DMS53 treated with DMSO at 0.1 percent for 48 hours (cell line): ENCODE results near the gene INTS4.
"Not testable (repeated sequence)": the region's sequence is repeated elsewhere in the genome, so short reads cannot be mapped to it uniquely, and the experiment has no call there.

Source experiments
- DNase-seq: peaks from one replicate; lab custom pipeline; 2025; ENCODE audit not compliant: unreplicated experiment; lab: John Stamatoyannopoulos, UW

Gene INTS4

GRCh38 chr11:78025378-78025777, 30.9 kb upstream of the INTS4 start:
- DNase-seq = no peak

- DNase-seq = no peak
These were observed 29.0 kb upstream of the INTS4 start for GRCh38 chr11:78023426-78023825.

GRCh38 chr11:78022397-78023396, 28.2 kb upstream of the INTS4 start, which contains the start of gene KCTD14:
Gene KCTD14 (minus strand): TSS chr11:78023276. CDS start chr11:78023249, 27 bp downstream.
- DNase-seq = peak; percentile 69

GRCh38 chr11:78021611-78022010, 27.1 kb upstream of the INTS4 start:
- no peak for DNase-seq

GRCh38 chr11:78020246-78020645, 25.8 kb upstream of the INTS4 start:
- DNase-seq = no peak

GRCh38 chr11:78019808-78020207, 25.3 kb upstream of the INTS4 start:
- DNase-seq = no peak

GRCh38 chr11:78015878-78016277, 21.4 kb upstream of the INTS4 start:
- DNase-seq = no peak

GRCh38 chr11:78014937-78015520, 20.6 kb upstream of the INTS4 start:
- not testable (repeated sequence) for DNase-seq

- DNase-seq = no peak
These were observed 16.8 kb upstream of the INTS4 start for GRCh38 chr11:78011301-78011700.

GRCh38 chr11:78010755-78011154, 16.3 kb upstream of the INTS4 start:
- DNase-seq = no peak

GRCh38 chr11:78010304-78010703, 15.8 kb upstream of the INTS4 start:
- DNase-seq = no peak

- no peak for DNase-seq
These were observed 14.6 kb upstream of the INTS4 start for GRCh38 chr11:78009062-78009461.

GRCh38 chr11:78000193-78000592, 5.7 kb upstream of the INTS4 start:
- DNase-seq = peak; percentile 93

GRCh38 chr11:77999446-78000030, 5.1 kb upstream of the INTS4 start:
- DNase-seq = no peak

- no peak for DNase-seq
These were observed 566 bp downstream of the INTS4 start for GRCh38 chr11:77993902-77994301.

GRCh38 chr11:77990981-77991380, 3.5 kb downstream of the INTS4 start:
- no peak for DNase-seq

- not testable (repeated sequence) for DNase-seq
These were observed 8.0 kb downstream of the INTS4 start for GRCh38 chr11:77986456-77986855.

GRCh38 chr11:77981346-77981947, 13.0 kb downstream of the INTS4 start:
- DNase-seq = no peak

- no peak for DNase-seq
These were observed 26.1 kb downstream of the INTS4 start for GRCh38 chr11:77968337-77968736.

GRCh38 chr11:77967753-77968152, 26.7 kb downstream of the INTS4 start:
- peak; percentile 92 for DNase-seq

GRCh38 chr11:77967121-77967520, 27.3 kb downstream of the INTS4 start:
- DNase-seq = no peak
